Pancreas (tissue), 10 donors: Measurements from ENCODE around the gene RAB11A. TPM values are rescaled to one million over a fixed set of nuclear protein-coding genes. Genes with fewer than 3 reads are reported as not detected.

Experiments
- ATAC-seq, 4 donors: fragments of 200-7000 bp; cut with Tn5 transposase; one replicate each; pipeline versions ENCODE4 v1.8.0 to v1.9.1; 2020; ENCODE audit warnings: mild to moderate bottlenecking in 4 of 4, moderate library complexity in 4 of 4
- DNase-seq, 6 donors: peaks; one replicate each; pipeline ENCODE4 v3.0.0-alpha.2; 2020
- FAIRE-seq: peaks from 2 replicates; lab custom pipeline; 2012; peaks lifted over from hg19 to GRCh38; lab: Jason Lieb, UNC
- H3K27ac ChIP-seq, 4 donors: fragments of 200-600 bp; sonication (generic); 1 replicate in 3 of 4; 2 replicates in 1 of 4; pipeline versions ENCODE4 v1.5.0 to v1.8.0; 2020
- H3K27me3 ChIP-seq, 4 donors: fragments of 200-600 bp; one replicate each; pipeline ENCODE4 v1.8.0; 2021
- H3K36me3 ChIP-seq, 3 donors: fragments of 200-600 bp; sonication (generic) in 1 of 3; one replicate each; pipeline versions ENCODE4 v1.5.0 to v1.8.0; 2020 to 2021
- H3K4me1 ChIP-seq, 3 donors: fragments of 200-600 bp; one replicate each; pipeline ENCODE4 v1.8.0; 2021
- H3K4me3 ChIP-seq, 4 donors: fragments of 200-600 bp; sonication (generic) in 2 of 4; one replicate each; pipeline versions ENCODE4 v1.5.0 to v1.8.0; 2020 to 2021
- H3K9me3 ChIP-seq, 4 donors: fragments of 200-600 bp; one replicate each; pipeline ENCODE4 v1.8.0; 2021
- WGBS, 2 donors: extraction: QIAGEN DNeasy Blood & Tissue Kit; methylation state at CpG; one replicate each; pipeline ENCODE4 v1.1.7; 2013; 5-methylcytosine and 5-hydroxymethylcytosine counted together
- intact Hi-C, 3 donors: fragments of 100-400 bp; cut with DNase I; formaldehyde crosslinking; loops; one replicate each; pipeline versions ENCODE4 v1.11.1 to v1.14.2; 2022
- polyA plus RNA-seq, 2 donors: library from polyadenylated mRNA; stranded (reverse); fragments of 200-250 nt; gene quantifications; one replicate each; pipeline ENCODE4 v1.2.3, GENCODE V29; 2013
- total RNA-seq, 6 donors: library from RNA; stranded (reverse); fragmentation: NEBNext Ultra II Directional in 4 of 6; extraction: Animal tissue kit (Norgen Biotek cat#: 25700) in 4 of 6; gene quantifications; one replicate each; pipeline versions ENCODE4 v1.2.1 to v1.2.4, GENCODE V29; 2021 to 2023
- TF ChIP-seq, protein P1 (sequence below), 4 donors: fragments of 200-600 bp; sonication (generic) in 3 of 4; IDR thresholded peaks; one replicate each; pipeline versions ENCODE4 v1.5.0 to v1.8.0; 2021; ENCODE audit warnings: antibody characterized with exemption in 4 of 4
- donor health status: healthy with polysubstance abuse.
- donor health status: DM: no; HTN: no; CAD: no; lungs with moderate emphysema.
- donor health status: DM: no; HTN: no; CAD: no.
- donor health status: control.
- donor health status: control.
- donor health status: Bipolar disorder and iron deficiency.
- donor health status: DM: yes; HTN: yes; CAD: no.
- donor health status: DM: no; HTN: no; CAD: no.
- donor health status: DM: no; HTN: no; CAD: no.
- donor health status: DM: yes; HTN: yes; CAD: no.

Gene RAB11A
- total and polyA plus RNA-seq, 8 donors: 19.8 to 98.4 (median 62.0) TPM

DNA sequence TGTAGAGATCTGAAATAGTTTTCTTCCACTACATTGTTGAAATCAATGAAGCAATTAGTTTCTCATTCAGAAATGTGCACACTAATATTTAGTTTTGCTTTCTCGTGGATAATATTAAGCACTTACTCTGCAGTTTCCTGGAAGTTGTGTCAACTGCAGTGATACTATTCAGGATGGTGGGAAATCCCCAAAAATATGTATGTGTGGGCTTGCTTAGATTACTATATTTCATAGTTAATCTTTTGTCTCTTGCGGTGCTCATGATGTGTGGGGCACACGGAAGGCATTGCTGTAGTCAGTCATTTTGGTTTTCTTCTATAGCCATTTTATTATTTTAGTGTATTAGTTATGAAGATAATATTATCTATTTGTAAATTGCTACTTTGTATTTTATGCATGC lies 19.7 kb downstream of the RAB11A start:
- H3K4me3 ChIP-seq: no peak overlapping the region
- intact Hi-C loops: no loop called here
- peaks cover 0 to 28% (median 0%) of the 10 kb centered on the region in 3 donors for H3K36me3 ChIP-seq
- WGBS, 2 donors: 76 to 82% methylated on average over 3 of the region's 3 CpGs
- no peak overlapping the region for H3K27ac ChIP-seq
- no peak for DNase-seq
- no peak for FAIRE-seq
- no peaks in the 10 kb centered on the region for H3K4me1 ChIP-seq
- H3K9me3 ChIP-seq: no peaks in the 10 kb centered on the region
- TF ChIP-seq, protein P1, sequence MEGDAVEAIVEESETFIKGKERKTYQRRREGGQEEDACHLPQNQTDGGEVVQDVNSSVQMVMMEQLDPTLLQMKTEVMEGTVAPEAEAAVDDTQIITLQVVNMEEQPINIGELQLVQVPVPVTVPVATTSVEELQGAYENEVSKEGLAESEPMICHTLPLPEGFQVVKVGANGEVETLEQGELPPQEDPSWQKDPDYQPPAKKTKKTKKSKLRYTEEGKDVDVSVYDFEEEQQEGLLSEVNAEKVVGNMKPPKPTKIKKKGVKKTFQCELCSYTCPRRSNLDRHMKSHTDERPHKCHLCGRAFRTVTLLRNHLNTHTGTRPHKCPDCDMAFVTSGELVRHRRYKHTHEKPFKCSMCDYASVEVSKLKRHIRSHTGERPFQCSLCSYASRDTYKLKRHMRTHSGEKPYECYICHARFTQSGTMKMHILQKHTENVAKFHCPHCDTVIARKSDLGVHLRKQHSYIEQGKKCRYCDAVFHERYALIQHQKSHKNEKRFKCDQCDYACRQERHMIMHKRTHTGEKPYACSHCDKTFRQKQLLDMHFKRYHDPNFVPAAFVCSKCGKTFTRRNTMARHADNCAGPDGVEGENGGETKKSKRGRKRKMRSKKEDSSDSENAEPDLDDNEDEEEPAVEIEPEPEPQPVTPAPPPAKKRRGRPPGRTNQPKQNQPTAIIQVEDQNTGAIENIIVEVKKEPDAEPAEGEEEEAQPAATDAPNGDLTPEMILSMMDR (IDR thresholded peaks at IDR 0.05): no peak
- no peaks in the 10 kb centered on the region for H3K27me3 ChIP-seq
- ATAC-seq: no peak

DNA sequence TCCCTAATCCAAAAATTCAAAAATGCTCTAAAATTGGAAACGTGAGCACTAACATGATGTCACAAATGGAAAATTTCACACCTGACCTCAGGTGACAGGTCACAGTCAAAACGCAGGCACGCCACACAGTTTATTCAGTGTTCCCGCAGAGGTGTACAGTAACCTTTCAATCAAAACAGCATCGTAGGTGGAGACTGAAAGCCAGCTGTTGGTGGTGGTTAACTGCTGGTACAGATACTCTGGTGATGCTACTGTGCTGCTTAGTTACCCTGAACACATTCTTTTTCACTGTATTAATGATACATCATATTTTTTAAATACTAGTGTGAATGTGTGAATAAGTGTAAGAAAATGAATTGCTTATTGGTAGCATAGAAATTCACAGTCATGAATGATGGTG lies 23.8 kb downstream of the RAB11A start:
- intact Hi-C loops: no loop called here
- FAIRE-seq: no peak
- no peak for DNase-seq
- Histone ChIP-seq H3K27me3 (no peaks in the 10 kb centered on the region), H3K4me3 (no peak overlapping the region), H3K9me3 (no peaks in the 10 kb centered on the region), H3K27ac (no peak overlapping the region), H3K36me3 (peaks cover 0 to 15% (median 0%) of the 10 kb centered on the region in 3 donors), H3K4me1 (no peaks in the 10 kb centered on the region)
- ATAC-seq: no peak
- WGBS, 2 donors: 87 to 89% methylated on average over 5 of the region's 5 CpGs
- TF ChIP-seq, protein P1 (IDR thresholded peaks at IDR 0.05): no peak

DNA sequence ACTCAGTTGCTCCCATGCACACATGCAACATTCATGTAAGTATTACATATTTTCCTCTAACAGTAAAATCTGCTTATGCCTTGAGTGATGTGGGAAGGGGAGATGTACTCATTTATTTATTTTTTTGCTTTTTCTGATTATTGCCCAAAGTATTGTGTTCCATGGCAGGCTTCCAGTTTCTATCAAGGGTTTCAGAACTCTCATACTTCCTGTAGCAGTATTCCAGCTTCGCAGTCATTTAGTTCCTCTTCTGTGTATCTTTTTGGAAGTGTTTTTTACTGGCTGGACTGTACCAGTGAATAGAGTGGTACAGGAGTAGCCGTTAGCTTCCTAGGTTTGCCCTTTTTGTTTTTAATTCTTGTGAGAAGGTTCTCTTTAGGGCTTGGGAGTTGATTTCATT lies 26.9 kb downstream of the RAB11A start:
- FAIRE-seq (no peak), DNase-seq (no peak), ATAC-seq (no peak)
- WGBS, 2 donors: 83 to 84% methylated on average over 2 of the region's 2 CpGs
- TF ChIP-seq, protein P1 (IDR thresholded peaks at IDR 0.05): no peak
- Histone ChIP-seq H3K27me3 (no peaks in the 10 kb centered on the region), H3K4me1 (no peaks in the 10 kb centered on the region), H3K36me3 (peaks cover 0 to 15% (median 0%) of the 10 kb centered on the region in 3 donors), H3K9me3 (no peaks in the 10 kb centered on the region), H3K4me3 (no peak overlapping the region), H3K27ac (no peak overlapping the region)
- intact Hi-C loops: no loop called here

- peaks cover 0 to 15% (median 0%) of the 10 kb centered on the region in 3 donors for H3K36me3 ChIP-seq
Measured at GRCh38 chr15:65900488-65900887, 31.2 kb downstream of the RAB11A start.

DNA sequence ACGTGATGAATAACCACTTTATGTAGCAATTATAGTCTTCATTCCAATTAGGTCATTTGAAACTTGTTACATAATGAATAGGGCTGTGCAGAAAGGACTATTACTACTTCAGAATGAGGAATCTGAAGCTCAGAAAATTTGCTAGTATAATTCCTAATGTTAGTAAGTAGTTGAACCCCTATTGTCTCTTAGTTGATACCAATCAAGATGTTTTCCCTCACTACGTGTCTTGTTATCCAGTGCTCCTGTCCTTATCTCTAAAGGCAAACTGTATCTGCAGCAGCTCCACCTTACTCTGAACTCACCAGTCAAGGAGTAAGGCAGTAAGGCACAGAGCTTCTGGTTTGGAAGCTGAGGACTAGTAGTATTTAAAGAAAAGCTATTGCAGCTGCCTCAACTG lies 32.0 kb downstream of the RAB11A start:
- ATAC-seq (no peak), FAIRE-seq (no peak), DNase-seq (no peak)
- H3K4me3 ChIP-seq: no peak overlapping the region
- H3K27ac ChIP-seq: no peak overlapping the region
- 55 to 57% methylated on average over 2 of the region's 2 CpGs for WGBS, 2 donors
- H3K36me3 ChIP-seq: peaks cover 0 to 15% (median 0%) of the 10 kb centered on the region in 3 donors
- H3K27me3 ChIP-seq: no peaks in the 10 kb centered on the region
- intact Hi-C loops: no loop called here
- no peaks in the 10 kb centered on the region for H3K9me3 ChIP-seq
- no peaks in the 10 kb centered on the region for H3K4me1 ChIP-seq
- TF ChIP-seq, protein P1 (IDR thresholded peaks at IDR 0.05): no peak

More at GRCh38 chr15:65900488-65900887, 31.2 kb downstream of the RAB11A start:
- H3K4me1 ChIP-seq: no peaks in the 10 kb centered on the region
- WGBS, 2 donors: 92 to 94% methylated on average over 3 of the region's 3 CpGs
- ATAC-seq (no peak), DNase-seq (no peak), FAIRE-seq (no peak)
- H3K9me3 ChIP-seq: no peaks in the 10 kb centered on the region
- H3K27me3 ChIP-seq: no peaks in the 10 kb centered on the region
- H3K4me3 ChIP-seq: no peak overlapping the region
- TF ChIP-seq, protein P1 (IDR thresholded peaks at IDR 0.05): no peak
- no peak overlapping the region for H3K27ac ChIP-seq
- intact Hi-C loops: no loop called here
